ENCODE measurements around the gene LAP3.

GRCh38 chr4:17624821-17625220, 47.8 kb downstream of the LAP3 start:
- TF ChIP-seq, protein P1, sequence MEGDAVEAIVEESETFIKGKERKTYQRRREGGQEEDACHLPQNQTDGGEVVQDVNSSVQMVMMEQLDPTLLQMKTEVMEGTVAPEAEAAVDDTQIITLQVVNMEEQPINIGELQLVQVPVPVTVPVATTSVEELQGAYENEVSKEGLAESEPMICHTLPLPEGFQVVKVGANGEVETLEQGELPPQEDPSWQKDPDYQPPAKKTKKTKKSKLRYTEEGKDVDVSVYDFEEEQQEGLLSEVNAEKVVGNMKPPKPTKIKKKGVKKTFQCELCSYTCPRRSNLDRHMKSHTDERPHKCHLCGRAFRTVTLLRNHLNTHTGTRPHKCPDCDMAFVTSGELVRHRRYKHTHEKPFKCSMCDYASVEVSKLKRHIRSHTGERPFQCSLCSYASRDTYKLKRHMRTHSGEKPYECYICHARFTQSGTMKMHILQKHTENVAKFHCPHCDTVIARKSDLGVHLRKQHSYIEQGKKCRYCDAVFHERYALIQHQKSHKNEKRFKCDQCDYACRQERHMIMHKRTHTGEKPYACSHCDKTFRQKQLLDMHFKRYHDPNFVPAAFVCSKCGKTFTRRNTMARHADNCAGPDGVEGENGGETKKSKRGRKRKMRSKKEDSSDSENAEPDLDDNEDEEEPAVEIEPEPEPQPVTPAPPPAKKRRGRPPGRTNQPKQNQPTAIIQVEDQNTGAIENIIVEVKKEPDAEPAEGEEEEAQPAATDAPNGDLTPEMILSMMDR (IDR thresholded peaks at IDR 0.05): no peak
- TF ChIP-seq POLR2A (IDR thresholded peaks at IDR 0.05): no peak

Data from adrenal gland (tissue), 5 donors.